LNCaP clone FGC (cell line): Measurements from ENCODE around the gene LPCAT1.
"Not testable (repeated sequence)": the region's sequence is repeated elsewhere in the genome, so short reads cannot be mapped to it uniquely, and the experiment has no call there.

Experiments used
- DNase-seq: peaks from one replicate; pipeline ENCODE4 v3.0.0-alpha.2; 2011; ENCODE audit warnings: low read depth
- H3K4me3 ChIP-seq: 2 replicates; pipeline ENCODE4 v1.5.1; 2011; ENCODE audit warnings: mild to moderate bottlenecking, low read depth, low read length, control low read depth
- TF ChIP-seq, protein P1 (sequence below): IDR thresholded peaks from 2 replicates; pipeline ENCODE4 v1.5.1; 2012; ENCODE audit warnings: mild to moderate bottlenecking; ENCODE audit not compliant: control insufficient read depth, insufficient read depth; ENCODE audit errors: extremely low read depth

Gene LPCAT1

DNA sequence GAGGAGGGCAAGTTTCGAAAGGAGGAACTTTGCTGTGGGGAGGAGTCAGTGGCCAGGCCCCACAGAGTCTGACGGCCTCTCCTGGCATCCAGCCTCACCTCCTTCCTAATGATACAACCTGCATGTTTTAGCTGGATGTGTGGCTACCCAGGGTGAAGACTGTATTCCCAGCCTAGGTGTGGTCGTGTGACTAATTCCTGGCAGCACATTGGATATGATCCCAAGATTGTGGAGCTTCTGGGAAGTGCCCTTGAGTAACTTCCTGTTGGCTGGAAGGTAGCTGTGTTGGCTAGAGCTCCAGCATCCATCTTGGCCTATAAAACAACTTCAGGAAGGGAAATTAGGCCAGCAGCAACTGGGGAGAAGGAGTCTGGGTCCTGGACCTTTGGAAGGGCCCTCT, 19.0 kb upstream of the LPCAT1 start:
- peak; percentile 80 for DNase-seq
- H3K4me3 ChIP-seq = no peak overlapping the region
- TF ChIP-seq, protein P1, sequence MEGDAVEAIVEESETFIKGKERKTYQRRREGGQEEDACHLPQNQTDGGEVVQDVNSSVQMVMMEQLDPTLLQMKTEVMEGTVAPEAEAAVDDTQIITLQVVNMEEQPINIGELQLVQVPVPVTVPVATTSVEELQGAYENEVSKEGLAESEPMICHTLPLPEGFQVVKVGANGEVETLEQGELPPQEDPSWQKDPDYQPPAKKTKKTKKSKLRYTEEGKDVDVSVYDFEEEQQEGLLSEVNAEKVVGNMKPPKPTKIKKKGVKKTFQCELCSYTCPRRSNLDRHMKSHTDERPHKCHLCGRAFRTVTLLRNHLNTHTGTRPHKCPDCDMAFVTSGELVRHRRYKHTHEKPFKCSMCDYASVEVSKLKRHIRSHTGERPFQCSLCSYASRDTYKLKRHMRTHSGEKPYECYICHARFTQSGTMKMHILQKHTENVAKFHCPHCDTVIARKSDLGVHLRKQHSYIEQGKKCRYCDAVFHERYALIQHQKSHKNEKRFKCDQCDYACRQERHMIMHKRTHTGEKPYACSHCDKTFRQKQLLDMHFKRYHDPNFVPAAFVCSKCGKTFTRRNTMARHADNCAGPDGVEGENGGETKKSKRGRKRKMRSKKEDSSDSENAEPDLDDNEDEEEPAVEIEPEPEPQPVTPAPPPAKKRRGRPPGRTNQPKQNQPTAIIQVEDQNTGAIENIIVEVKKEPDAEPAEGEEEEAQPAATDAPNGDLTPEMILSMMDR = no peak

DNA sequence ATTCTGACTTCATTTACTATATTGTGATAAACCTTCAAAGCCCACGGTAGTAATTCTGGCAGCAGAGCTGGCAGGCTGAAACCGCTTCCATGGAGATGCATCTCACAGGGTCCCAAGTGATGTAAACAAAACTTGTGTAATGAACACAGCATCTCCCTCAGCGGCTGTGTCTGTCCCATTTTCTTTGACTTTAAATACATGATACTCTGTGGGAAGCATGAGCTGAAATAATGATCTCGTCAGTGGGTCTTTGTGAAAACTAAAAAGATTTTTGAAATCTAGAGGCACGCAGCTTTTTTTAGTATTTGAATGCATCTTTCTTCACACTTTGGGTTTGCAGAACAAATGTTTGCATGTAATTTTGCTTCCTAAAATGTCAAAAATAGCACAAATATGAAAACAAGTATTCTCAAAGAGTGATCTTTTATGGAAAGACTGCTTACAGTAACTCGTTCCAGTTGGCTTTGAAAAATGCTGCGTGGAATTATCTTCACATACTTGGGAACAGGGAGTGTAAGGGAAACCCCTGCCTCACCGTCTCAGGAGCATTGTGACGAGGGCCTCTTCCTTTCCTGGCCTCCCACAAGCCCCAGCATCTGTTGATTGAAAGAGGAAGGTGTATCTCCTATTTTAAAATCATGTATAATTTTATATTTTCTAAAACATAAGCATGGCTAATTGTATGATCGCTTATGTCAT, 18.1 kb upstream of the LPCAT1 start:
- H3K4me3 ChIP-seq = no peak overlapping the region
- no peak for DNase-seq
- TF ChIP-seq, protein P1 = no peak

DNA sequence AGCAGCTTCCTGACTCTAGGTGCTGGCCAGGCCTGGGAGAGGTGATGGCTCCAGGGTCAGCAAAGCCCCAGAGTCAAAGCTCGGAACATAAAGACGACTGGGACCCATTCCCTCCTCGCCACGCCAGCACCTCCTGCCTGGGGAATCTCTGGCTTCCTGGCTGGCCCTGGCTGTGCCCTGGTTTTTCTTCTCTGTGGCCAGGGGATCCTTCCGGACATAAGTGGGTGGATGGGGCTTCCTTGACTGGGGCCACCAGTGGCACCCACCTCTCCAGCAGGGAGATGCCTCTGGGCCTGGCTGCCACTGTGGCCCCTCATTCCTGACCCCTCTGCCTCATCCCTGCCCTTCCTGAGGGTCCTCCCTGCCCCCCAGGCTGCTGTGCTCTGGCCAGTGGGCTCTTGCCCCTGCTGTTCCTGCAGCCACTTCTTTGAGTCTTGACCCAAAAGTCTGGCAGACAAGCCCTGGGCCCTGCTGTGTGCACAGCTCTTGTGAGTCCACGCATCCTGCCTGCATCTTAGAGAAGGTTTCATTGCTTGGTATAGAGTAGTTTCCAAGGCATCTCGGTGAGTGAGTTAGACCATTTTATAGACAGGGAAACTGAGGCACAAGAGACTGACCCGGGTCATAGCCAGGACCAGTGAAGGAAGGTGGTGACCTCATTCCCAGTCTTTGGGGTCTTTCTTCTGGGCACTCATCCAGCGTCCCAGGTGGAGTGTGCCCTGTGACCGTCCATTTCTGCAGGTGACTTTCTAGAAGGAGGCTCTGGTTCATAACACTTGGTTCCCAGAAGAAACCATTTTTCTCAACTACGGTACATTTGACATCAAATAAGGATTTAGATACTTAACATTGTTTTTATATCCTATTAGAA, 17.3 kb upstream of the LPCAT1 start:
- TF ChIP-seq, protein P1 = no peak
- no peak for DNase-seq
- no peak overlapping the region for H3K4me3 ChIP-seq

DNA sequence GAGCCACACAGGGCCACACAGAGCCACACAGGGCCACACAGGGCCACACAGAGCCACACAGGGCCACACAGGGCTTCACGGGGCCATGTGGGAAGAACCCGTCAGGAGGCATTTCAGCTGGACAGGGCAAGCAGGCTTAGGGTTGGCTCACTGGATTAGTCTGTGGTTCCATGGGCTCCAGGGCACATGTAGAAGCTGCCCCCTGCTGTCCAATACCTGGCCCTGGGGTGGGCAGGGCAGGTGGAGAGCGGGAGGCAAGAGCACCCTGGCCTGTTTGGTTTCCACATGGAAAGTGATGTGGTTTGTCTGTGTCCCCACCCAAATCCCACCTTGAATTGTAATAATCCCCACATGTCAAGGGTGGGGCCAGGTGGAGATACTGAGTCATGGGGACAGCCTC, 16.4 kb upstream of the LPCAT1 start:
- TF ChIP-seq, protein P1 = no peak
- no peak overlapping the region for H3K4me3 ChIP-seq
- DNase-seq = no peak

- H3K4me3 ChIP-seq = not testable (repeated sequence)
Observed at GRCh38 chr5:1539393-1540161, 15.8 kb upstream of the LPCAT1 start.

GRCh38 chr5:1538741-1539392, 15.1 kb upstream of the LPCAT1 start:
- no peak for DNase-seq

More at GRCh38 chr5:1539393-1540161, 15.8 kb upstream of the LPCAT1 start:
- DNase-seq = not testable (repeated sequence)

More at GRCh38 chr5:1538741-1539392, 15.1 kb upstream of the LPCAT1 start:
- no peak overlapping the region for H3K4me3 ChIP-seq
- TF ChIP-seq, protein P1 = no peak
